ENCODE measurements around the gene COL21A1. TPM values are rescaled to one million over a fixed set of nuclear protein-coding genes. Genes with fewer than 3 reads are reported as not detected.

The COL21A1 gene
- total RNA-seq, 2 donors from 2014 or later: 4.8 to 13.3 TPM

DNA sequence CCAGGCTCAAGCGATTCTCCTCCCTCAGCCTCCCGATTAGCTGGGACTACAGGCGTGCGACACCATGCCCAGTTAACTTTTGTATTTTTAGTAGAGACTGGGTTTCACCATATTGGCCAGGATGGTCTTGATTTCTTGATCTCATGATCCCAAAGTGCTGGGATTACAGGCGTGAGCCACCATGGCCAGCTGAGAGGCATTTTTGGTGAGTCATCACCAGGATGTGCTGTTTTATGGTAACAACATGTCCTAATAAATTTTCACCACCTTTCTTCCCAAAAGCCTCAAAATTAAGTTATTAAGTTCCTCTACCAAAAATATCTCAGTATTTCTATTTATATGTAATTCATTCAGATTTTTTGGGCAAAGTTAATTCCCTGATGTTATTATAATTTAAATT, 53.5 kb downstream of the COL21A1 start:
- 89% methylated on average over 5 of the region's 5 CpGs for WGBS
- H3K27me3 ChIP-seq (replicated peaks; ENCODE audit: insufficient read depth): no peaks in the 10 kb centered on the region
- no peaks in the 10 kb centered on the region for H3K36me3 ChIP-seq
- no peaks in the 10 kb centered on the region for H3K9me3 ChIP-seq
- H3K27ac ChIP-seq: no peak overlapping the region
- intact Hi-C loops (cut with DNase I): no loop called here
- no peaks in the 10 kb centered on the region for H3K4me1 ChIP-seq (replicated peaks)
- DNase-seq (ENCODE audit: low spot score): no peak
- TF ChIP-seq, protein P1, sequence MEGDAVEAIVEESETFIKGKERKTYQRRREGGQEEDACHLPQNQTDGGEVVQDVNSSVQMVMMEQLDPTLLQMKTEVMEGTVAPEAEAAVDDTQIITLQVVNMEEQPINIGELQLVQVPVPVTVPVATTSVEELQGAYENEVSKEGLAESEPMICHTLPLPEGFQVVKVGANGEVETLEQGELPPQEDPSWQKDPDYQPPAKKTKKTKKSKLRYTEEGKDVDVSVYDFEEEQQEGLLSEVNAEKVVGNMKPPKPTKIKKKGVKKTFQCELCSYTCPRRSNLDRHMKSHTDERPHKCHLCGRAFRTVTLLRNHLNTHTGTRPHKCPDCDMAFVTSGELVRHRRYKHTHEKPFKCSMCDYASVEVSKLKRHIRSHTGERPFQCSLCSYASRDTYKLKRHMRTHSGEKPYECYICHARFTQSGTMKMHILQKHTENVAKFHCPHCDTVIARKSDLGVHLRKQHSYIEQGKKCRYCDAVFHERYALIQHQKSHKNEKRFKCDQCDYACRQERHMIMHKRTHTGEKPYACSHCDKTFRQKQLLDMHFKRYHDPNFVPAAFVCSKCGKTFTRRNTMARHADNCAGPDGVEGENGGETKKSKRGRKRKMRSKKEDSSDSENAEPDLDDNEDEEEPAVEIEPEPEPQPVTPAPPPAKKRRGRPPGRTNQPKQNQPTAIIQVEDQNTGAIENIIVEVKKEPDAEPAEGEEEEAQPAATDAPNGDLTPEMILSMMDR (IDR thresholded peaks at IDR 0.05): no peak
- TF ChIP-seq POLR2A (IDR thresholded peaks at IDR 0.05) (no peak), POLR2AphosphoS5 (IDR thresholded peaks at IDR 0.05) (no peak)
- no peak overlapping the region for H3K4me3 ChIP-seq

DNA sequence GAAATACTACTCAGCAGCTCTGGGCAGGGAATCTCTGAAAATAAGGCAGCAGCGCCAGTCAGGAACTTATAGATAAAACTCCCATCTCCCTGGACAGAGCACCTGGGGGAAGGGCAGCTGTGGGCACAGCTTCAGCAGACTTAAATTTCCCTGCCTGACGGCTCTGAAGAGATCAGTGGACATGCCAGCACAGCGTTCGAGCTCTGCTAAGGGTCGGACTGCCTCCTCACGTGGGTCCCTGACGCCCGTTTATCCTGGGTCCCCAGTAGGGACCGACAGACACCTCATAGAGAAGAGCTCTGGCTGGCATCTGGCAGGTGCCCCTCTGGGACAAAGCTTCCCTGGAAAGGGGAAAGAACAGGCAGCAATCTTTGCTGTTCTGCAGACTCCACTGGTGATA, 59.0 kb downstream of the COL21A1 start:
- TF ChIP-seq POLR2A (IDR thresholded peaks at IDR 0.05) (no peak), POLR2AphosphoS5 (IDR thresholded peaks at IDR 0.05) (no peak)
- TF ChIP-seq, protein P1 (IDR thresholded peaks at IDR 0.05): no peak
- no peaks in the 10 kb centered on the region for H3K4me1 ChIP-seq (replicated peaks)
- H3K27me3 ChIP-seq (replicated peaks; ENCODE audit: insufficient read depth): no peaks in the 10 kb centered on the region
- no peaks in the 10 kb centered on the region for H3K36me3 ChIP-seq
- H3K9me3 ChIP-seq: no peaks in the 10 kb centered on the region
- no peak overlapping the region for H3K4me3 ChIP-seq
- no peak for DNase-seq (ENCODE audit: low spot score)
- 85% methylated on average over 9 of the region's 9 CpGs for WGBS
- intact Hi-C loops (cut with DNase I): no loop called here
- H3K27ac ChIP-seq: no peak overlapping the region

DNA sequence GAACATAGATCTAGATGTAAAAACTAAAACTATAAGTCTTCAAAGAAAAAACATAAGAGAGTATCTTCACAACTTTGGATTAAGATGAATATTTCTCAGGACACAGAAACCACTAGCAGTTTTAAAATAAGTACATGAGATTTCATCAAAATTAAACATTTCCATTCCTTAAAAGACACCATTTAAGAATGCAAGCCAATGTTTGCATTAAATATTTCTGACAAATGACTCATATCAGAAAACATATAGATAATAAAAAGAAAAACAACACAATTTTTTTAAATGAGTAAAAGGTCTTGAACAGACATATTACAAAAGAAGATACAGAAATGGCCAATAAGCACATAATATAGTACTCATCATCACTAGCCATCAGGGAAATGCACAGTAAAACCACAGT, 59.7 kb downstream of the COL21A1 start:
- Histone ChIP-seq H3K4me3 (no peak overlapping the region), H3K9me3 (no peaks in the 10 kb centered on the region), H3K36me3 (no peaks in the 10 kb centered on the region), H3K4me1 (replicated peaks) (no peaks in the 10 kb centered on the region), H3K27ac (no peak overlapping the region), H3K27me3 (replicated peaks; ENCODE audit: insufficient read depth) (no peaks in the 10 kb centered on the region)
- intact Hi-C loops (cut with DNase I): no loop called here
- no peak for TF ChIP-seq POLR2A (IDR thresholded peaks at IDR 0.05)
- DNase-seq (ENCODE audit: low spot score): no peak

DNA sequence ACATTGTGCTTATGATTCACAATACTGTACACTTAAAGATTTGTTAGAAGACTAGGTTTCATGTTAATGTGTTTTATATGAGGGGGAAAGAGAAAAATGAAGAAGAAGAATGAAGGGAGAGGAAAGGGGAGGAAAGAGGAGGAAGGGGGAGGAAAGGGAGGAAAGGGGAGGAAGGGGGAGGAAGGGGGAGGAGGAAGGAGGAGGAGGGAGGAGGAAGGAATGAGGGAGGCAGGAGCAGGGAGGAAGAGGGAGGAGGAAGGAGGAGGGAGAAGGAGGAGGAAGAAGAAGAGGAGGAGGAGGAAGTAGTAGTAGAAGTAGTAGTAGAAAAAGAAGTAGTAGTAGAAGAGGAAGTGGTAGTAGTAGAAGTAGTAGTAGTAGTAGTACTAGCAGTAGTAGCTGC, 70.6 kb downstream of the COL21A1 start:
- H3K27me3 ChIP-seq (replicated peaks; ENCODE audit: insufficient read depth): no peaks in the 10 kb centered on the region
- H3K27ac ChIP-seq: no peak overlapping the region
- H3K9me3 ChIP-seq: no peaks in the 10 kb centered on the region
- no peak for DNase-seq (ENCODE audit: low spot score)
- H3K36me3 ChIP-seq: no peaks in the 10 kb centered on the region
- intact Hi-C loops (cut with DNase I): no loop called here
- TF ChIP-seq POLR2A (IDR thresholded peaks at IDR 0.05) (no peak), POLR2AphosphoS5 (IDR thresholded peaks at IDR 0.05) (no peak)
- TF ChIP-seq, protein P1 (IDR thresholded peaks at IDR 0.05): no peak
- H3K4me1 ChIP-seq (replicated peaks): no peaks in the 10 kb centered on the region
- no peak overlapping the region for H3K4me3 ChIP-seq

DNA sequence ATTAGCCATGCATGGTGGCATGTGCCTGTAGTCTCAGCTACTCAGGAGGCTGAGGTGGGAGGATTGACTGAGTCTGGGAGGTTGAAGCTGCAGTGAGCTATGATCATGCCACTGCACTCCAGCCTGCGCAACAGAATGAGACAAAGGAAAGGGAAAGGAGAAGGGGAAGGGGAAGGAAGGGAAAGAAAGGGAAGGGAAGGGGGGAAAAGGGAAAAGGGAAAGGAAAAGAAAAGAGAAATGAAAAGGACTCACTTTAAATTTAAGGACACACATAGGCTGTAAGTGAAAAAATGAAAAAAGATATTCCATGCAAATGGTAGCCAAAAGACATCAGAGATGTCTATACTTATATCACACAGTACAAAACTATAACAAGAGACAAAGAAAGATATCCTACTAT, 74.2 kb downstream of the COL21A1 start:
- TF ChIP-seq, protein P1 (IDR thresholded peaks at IDR 0.05): no peak
- TF ChIP-seq POLR2A (IDR thresholded peaks at IDR 0.05) (no peak), POLR2AphosphoS5 (IDR thresholded peaks at IDR 0.05) (no peak)
- intact Hi-C loops (cut with DNase I): no loop called here
- Histone ChIP-seq H3K4me3 (no peak overlapping the region), H3K9me3 (no peaks in the 10 kb centered on the region), H3K27ac (no peak overlapping the region), H3K4me1 (replicated peaks) (no peaks in the 10 kb centered on the region), H3K27me3 (replicated peaks; ENCODE audit: insufficient read depth) (no peaks in the 10 kb centered on the region), H3K36me3 (no peaks in the 10 kb centered on the region)
- WGBS: 87% methylated on average over 1 of the region's 1 CpG
- no peak for DNase-seq (ENCODE audit: low spot score)
